ENCODE data around the gene LRRC8E.

LRRC8E gene

DNA sequence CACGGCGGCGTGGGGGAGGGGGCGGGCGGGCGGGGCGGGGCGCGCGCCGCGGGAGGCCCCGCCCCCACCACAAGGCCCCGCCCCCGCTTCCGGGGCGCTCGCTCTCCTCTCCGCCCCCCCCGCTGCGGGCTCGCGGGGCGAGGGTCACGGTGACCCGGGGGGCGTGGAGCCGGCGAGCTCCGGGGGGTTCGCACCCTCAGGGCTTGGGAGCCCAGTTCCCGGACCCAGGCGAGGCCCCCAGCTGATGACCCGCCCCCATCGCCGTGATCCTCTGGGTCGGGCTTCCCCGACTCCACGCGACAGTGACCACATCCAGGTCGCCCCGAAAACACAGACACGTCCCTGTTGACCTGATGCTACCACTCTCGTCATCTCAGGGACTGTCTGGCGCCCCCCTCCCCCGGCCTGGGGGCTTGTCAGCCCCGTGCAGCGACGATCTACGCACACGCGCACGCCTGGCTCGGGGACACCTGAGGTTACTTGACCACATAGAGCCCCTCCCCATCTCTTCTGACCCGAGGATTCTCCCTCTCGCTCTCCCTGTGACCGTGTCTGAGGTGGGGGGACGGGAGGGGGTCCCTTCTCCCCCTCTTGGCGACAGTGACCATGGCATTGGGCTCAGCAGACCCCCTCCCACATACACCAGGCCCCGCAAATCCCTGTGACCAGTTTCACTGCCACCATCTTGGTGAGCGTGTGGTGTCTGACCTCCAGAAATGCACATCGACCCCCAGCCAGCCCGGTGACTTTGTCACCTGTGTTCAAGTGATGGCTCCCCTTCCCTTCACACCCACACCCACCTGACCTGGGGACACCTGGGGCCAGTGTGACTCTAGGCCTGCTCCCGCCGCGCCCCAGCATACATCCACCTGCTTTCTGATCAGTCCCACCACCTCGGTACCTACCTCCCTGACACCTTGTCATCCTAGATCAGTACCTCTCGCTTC, 16.0 kb downstream of the LRRC8E start:
- intact Hi-C loops (cut with DNase I): loop anchor here (2.0 kb wide), 1 partner anchor 14 kb away; no protein-coding TSS in a partner anchor
- DNase-seq: peak in 1 of 10 donors; percentile 88

DNA sequence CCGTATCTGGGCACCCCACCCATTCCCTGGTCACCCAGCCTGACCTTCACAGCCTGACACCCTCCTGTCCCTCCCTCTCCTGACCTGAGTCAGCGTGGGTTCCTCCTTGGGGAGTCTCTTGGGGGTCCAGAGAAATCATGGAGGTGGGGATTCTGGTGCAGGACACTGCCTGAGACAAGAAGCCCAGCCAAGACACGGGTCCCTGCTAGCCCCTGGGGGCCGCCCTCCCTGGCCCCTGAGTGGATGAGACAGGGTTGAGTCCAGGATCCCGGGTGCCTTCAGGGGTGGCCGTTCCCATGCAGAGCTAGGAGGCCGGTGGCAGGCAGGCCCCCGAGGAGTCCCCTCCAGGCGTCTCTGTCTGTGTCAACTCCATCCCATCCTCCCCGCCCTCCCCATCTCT, 17.0 kb downstream of the LRRC8E start:
- peak in 1 of 10 donors; percentile 75 for DNase-seq
- intact Hi-C loops (cut with DNase I): loop anchor here (2.0 kb wide), 1 partner anchor 14 kb away; no protein-coding TSS in a partner anchor

DNA sequence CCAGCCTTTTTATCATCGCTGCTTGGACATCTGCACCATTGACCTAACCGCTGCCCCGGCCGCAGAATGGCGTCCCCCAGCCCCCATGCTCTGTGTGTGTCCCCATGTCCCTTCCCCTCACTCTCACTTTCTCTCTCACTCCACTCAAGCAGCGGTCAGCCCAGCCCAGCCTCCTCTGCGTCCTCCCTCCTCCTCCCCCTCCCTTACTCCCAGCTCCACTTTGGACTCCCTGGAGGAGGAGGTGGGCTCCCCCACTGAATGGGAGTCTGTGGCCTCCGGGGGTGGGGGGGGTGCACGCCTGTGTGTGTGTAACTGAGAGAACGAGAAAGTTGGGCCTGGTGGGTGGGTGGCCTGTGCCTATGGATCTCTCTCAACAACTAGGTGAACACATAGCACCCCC, 17.5 kb downstream of the LRRC8E start:
- intact Hi-C loops (cut with DNase I): loop anchor here (2.0 kb wide), 1 partner anchor 13 kb away; no protein-coding TSS in a partner anchor
- no peak for DNase-seq

DNA sequence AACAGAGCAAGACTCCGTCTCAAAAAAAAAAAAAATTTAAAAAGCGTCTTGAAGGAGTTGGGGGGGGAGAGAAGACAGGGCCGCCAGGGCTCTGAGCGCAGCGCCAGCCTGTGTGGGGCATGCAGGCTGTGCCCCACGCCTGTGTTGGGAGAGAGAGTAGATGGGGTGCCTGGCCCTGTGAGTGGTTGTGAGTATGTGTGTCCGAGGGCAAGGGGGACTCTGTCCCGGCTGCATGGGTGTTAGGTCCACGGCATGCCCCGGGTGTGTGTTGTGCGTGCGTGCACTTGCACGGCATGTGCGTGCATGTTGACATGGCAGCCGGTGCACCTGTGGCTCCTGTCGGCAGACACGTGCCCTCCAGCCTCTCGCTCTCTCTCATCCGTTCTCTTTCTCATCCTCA, 18.8 kb downstream of the LRRC8E start:
- intact Hi-C loops (cut with DNase I): no loop called here
- DNase-seq: no peak

DNA sequence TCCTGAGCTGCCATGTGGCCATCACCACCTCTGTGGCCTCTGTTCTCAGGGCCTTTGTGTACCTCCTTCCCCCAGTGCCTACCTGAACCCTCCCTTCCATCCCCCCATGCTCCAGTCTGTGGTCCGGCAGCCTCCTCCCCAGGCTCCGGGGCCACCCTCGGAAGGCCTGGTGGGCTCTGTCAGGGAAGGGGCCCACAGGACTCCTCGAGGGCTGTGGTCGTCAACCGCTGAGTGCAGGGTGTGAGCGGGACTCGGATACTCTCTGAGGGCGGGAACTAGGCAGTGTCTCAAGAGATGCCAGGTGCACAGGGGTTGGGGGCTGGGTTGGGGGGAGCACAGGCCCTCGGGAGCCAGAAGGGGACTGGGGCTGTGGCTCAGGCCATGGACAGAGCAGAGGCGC, 19.2 kb downstream of the LRRC8E start:
- no peak for DNase-seq
- intact Hi-C loops (cut with DNase I): no loop called here

DNA sequence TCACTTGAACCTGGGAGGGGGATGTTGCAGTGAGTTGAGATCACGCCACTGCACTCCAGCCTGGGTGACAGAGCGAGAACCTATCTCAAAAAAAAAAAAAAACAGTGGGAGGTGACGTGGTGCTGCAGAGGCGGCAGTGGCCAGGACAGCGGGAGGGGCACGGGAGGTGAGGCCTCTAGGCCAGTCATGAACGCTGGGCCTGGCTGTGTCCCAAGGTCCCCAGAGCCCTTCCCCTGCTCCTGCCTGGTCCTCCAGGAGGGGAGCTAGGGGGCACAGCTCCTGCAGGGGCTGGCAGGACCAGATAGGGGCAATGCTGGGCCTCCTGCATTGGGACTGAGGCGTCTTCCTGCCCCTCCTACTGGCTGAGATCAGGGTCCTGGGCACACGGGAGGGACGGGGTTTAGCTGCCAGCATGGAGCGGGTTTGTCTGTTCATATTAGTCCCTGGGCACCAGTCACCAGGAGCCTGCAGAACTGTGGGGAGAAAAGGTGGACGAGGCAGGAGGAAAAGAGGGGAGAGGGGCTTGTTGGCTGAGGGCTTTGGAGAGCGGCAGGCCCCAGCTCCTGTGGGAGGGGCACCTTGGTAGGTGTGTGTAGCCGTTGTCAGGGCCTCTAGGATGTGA, 19.9 kb downstream of the LRRC8E start:
- intact Hi-C loops (cut with DNase I): no loop called here
- no peak for DNase-seq

DNA sequence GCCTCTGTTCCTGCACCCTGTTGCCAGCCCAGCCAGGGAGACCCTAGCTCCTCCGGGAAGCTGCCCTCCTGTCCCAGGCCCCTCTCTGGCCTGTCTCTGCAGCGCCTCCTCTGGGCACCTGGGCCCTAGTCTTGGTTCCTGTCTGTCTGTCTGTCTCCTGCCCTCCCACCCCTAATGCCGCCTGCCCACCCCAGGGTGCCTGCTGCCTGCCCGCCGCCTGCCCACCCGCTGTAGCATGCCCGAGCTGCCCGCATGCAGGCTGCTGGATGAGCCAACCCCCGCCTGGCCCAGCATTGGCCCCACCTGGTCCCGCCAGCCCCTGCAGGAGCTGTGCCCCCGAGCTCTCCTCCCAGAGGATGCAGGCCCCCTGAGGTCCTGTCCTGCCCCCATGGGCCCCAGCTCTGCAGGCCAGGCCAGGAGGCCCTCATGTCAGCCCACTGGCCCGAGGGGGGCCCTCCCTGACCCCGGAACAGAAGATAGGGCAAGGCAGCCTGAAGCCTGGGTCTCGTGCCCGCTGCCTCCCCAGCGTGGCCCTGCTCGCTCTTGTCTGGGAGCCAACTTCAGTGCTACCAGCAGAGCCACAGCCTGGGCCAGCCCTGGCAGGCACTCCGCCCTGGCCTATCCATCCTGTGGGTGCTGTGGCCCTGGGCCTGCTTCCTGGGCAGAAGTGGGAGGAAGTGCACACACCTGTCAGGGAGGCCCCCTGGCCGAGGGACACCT, 20.6 kb downstream of the LRRC8E start:
- intact Hi-C loops (cut with DNase I): no loop called here
- no peak for DNase-seq

DNA sequence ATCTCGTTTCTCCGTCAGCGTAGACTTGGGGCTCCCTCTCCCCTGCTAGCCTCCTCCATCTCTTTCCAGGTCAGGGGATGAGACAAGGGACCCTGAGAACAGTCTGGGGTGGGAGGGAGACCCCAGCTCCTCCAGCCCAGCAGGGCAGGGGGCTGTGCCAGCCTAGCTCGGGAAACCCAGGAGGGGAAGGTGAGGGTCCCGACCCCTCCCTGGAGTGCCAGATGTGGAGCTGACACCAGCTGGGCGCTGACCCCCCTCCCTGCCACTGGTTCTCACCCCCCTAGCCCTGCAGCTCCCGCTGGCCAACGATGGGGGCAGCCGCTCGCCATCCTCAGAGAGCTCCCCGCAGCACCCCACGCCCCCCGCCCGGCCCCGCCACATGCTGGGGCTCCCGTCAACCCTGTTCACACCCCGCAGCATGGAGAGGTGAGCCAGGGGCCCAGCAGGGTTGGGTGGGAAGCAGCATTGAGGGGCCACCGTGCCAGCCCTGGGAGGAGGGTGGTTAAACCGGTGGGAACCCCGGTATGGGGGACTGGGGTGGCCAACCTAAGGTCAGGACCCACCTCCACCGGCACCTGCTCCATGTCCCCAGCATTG, 21.3 kb downstream of the LRRC8E start:
- no peak for DNase-seq
- intact Hi-C loops (cut with DNase I): no loop called here

DNA sequence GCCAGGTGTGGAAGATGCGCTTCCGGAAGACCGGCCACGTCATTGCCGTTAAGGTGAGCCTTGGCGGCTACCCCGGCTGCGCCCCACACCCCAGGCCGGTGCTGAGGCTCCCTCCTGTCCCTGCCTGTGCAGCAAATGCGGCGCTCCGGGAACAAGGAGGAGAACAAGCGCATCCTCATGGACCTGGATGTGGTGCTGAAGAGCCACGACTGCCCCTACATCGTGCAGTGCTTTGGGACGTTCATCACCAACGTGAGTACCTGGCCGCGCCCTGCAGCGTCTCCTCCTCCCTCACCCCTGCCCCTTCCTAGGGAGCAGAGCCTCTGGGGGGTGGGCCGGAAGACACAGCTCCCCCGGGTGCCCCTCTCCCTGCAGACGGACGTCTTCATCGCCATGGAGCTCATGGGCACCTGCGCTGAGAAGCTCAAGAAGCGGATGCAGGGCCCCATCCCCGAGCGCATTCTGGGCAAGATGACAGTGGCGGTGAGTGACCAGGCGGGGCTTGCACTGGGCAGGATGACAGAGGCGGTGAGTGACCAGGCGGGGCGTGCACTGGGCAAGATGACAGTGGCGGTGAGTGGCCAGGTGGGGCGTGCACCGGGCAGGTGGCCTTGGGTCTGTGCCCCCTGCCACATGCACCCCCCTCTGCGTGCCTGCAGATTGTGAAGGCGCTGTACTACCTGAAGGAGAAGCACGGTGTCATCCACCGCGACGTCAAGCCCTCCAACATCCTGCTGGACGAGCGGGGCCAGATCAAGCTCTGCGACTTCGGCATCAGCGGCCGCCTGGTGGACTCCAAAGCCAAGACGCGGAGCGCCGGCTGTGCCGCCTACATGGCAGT, 22.2 kb downstream of the LRRC8E start:
- DNase-seq: no peak
- intact Hi-C loops (cut with DNase I): no loop called here

DNA sequence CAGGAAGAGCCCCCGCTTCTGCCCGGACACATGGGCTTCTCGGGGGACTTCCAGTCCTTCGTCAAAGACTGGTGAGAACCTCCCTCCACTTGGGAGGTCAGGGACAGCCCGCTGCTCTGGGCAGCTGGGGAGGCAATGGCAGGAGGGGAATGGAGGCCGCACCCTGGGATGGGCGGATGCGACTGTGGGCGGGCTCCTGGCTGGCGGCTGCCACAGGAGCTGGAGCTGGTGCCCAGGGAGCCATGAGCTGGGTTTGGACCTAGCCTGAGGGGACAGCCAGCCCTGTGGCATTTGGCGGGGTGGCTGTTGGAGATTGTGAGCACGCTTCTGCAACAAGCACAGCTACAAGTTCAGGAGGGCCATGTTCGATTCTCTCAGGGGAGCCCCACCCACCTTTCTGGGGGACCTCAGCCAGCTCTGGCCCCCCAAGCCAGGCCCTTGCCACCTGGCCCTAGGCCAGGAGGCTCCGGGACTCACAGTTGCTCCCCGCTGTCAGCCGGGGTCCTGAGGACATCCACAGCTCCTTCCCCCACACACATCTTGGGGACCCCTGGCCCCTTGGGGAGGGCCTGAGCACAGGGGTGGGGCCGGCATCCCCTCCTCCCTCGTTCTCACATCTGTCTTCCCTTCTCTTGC, 23.3 kb downstream of the LRRC8E start:
- intact Hi-C loops (cut with DNase I): no loop called here
- no peak for DNase-seq

DNA sequence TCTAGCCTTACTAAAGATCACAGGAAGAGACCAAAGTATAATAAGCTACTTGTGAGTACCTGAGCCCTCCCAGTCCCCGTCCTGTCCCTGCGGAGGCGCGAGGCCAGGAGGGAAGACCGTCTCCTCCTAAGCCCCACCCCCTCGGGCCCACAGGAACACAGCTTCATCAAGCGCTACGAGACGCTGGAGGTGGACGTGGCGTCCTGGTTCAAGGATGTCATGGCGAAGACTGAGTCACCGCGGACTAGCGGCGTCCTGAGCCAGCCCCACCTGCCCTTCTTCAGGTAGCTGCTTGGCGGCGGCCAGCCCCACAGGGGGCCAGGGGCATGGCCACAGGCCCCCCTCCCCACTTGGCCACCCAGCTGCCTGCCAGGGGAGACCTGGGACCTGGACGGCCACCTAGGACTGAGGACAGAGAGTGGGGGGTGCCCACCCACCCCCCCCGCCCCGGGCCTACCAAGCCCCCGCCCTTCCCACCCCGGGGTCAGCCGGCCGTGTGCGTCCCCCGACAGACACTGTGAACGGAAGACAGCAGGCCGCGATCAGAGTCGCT, 23.9 kb downstream of the LRRC8E start:
- no peak for DNase-seq
- intact Hi-C loops (cut with DNase I): no loop called here

DNA sequence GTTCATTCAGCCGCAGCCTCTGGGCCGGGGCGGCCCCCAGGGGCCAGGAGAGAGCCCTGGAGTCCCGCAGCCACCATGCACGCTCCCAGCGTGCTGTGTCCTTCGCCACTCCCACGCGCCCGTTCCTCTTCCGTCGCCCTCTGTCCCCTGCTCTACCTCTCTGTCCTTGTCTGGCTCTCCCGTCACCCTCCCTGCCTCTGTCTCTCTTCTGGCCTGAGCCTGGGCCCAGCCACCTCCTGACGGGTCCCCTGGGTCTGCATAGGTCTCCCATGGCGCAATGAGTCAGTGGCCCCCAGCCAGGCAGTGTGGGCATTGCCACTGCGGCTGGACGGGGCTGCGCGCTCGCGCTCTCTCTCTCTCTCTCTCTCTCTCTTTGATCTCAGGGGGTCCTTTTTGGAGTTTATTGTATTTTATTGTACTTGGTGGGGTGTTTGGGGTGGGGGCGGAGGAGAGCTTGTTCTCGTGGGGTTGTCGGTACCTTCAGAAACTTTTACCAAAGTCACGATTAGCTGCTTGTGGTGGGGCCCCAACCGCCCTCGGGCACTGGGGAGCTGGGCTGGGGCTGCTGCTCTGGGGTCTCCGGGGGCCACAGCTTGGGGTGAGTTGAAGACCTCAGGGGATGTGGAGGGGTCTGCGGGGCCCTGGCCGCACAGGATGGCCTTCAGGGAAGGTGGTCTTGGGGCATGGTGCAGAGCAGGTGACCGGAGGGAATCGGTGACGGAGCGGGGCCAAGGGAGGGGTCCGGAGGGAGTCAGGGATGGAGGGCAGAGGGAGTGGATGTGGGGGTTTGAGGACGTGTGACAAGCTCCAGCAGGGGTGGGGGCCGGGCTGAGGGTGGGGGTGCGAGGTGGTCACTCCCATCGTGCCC, 24.6 kb downstream of the LRRC8E start:
- DNase-seq: peak in 1 of 10 donors; percentile 56
- intact Hi-C loops (cut with DNase I): no loop called here

DNA sequence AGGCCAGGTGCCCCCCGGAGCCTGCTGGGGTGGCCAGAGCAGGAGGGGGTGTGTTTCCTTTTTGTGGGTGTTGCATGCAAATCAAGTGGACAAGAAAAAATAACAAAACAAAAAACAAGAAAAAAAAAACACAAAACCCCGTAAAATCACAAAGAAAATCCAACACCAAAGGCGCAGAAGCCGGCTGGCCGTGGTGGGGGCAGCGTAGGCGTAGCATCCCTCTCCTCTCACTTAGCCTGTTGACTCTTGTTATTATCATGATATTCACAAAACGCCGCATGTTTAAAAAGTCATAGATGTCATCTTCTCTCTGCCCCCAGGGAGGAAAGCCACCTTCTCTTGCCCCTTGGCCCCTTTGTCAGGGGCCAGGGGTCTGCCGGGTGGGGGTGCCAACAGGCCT, 25.3 kb downstream of the LRRC8E start:
- peak in 1 of 10 donors; percentile 59 for DNase-seq
- intact Hi-C loops (cut with DNase I): no loop called here

DNA sequence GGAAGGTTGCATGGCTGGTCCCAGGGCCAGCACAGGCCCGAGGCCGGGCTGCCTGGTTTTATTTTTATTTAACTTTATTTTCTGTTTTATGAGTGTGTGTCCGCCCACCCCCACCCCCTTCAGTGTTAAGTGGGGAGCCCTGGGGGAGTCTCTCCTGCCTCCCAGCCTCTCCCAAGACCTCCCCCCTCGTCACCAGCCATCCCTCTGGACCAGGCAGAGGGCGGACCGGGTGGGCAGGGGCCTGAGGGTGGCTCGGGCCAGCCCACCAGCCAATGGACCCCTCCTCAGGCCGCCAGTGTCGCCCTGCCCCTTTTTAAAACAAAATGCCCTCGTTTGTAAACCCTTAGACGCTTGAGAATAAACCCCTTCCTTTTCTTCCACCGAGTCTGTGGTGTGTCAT, 25.8 kb downstream of the LRRC8E start:
- DNase-seq: peak in 1 of 10 donors; percentile 27
- intact Hi-C loops (cut with DNase I): no loop called here

DNA sequence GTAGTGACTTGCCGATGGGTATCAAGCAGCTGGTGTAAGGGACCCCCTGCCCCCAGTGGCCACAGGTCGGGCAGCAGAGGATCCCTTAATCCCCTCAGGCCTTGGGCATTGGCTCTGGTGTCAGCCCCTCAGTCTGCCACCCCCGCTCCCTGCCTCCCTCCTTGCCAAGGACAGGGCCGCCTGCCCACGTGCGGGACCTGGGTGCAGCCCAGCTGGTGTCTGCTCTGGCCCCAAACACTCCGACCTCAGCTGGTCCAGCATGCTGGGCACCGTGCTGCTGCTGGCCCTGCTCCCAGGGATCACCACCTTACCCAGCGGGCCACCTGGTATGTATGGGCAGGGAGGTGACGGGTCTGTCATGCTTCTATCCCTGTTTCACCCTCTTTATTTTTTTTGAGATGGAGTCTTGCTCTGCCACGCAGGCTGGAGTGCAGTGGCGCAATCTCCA, 26.3 kb downstream of the LRRC8E start, which contains the start of gene TGFBR3L:
Gene TGFBR3L, plus strand, starts transcription at position 233 of the 448 bp plus-strand sequence.
- DNase-seq: peak in 2 of 10 donors; percentile 70 to 86
- intact Hi-C loops (cut with DNase I): no loop called here

DNA sequence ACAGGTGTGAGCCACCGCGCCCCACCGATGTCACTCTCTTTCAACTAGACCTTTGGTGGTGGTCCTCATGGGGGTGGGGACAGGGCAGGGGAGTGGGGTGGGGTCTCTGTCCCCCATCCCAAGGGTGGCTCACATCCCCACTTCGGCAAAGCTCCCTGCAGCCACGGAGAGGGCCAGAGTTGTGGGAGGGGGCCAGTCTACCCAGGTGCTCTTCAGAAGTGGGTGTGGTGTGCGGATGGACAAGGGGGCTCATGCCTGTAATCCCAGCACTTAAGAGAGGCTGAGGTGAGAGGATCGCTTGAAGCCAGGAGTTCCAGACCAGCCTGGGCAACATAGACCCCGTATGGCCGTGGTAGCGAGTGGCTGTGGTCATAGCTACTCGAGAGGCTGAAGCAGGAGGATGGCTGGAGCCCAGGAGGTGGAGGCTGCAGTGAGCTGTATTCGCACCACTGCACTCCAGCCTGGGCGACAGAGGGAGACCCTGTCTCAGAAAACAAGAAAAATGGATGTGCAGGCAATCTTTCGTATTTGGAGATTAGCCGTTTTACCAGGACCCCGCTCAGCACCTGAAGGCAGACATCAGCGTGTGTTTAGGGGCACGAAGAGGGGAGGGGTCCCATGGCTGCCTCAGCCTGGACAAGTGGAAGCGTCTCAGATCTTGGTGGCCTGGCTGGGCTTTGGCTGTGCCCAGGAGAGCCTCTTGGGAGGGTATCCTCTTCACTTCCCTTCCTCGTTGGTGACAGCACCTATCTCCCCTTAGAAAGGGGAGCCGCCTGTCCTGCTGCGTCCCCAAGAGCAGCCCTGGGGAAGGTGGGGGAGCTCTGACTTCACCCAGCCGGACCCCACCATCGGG, 27.2 kb downstream of the LRRC8E start:
- intact Hi-C loops (cut with DNase I): no loop called here
- peak in 1 of 10 donors; percentile 73 for DNase-seq
